GM19035 (cell line): ENCODE results near the gene DUSP18.
"Not testable (repeated sequence)": the region's sequence is repeated elsewhere in the genome, so short reads cannot be mapped to it uniquely, and the experiment has no call there.

Experiments used
- ATAC-seq: cut with Tn5 transposase; IDR thresholded peaks from one replicate; pipeline ENCODE4 v1.9.1; 2021; ENCODE audit not compliant: unreplicated experiment

Gene DUSP18

GRCh38 chr22:30667494-30668385 lies at the start of gene DUSP18:
TSS of gene DUSP18 (minus strand) at chr22:30667875. CDS start at chr22:30664003, 3,872 bp downstream.
- ATAC-seq = peak; percentile 88

GRCh38 chr22:30714062-30714461 lies 46.4 kb upstream of the DUSP18 start:
- no peak for ATAC-seq

- ATAC-seq = no peak
Observed at GRCh38 chr22:30712094-30712493, 44.4 kb upstream of the DUSP18 start.

- ATAC-seq = not testable (repeated sequence)
Observed at GRCh38 chr22:30709980-30710379, 42.3 kb upstream of the DUSP18 start.

- peak; percentile 67 for ATAC-seq
Observed at GRCh38 chr22:30705710-30706651, 38.3 kb upstream of the DUSP18 start.

GRCh38 chr22:30704978-30705377 lies 37.3 kb upstream of the DUSP18 start:
- ATAC-seq = no peak

GRCh38 chr22:30702856-30703255 lies 35.2 kb upstream of the DUSP18 start:
- no peak for ATAC-seq

- no peak for ATAC-seq
Observed at GRCh38 chr22:30701872-30702271, 34.2 kb upstream of the DUSP18 start.

GRCh38 chr22:30697975-30698374 lies 30.3 kb upstream of the DUSP18 start:
- ATAC-seq = no peak

- no peak for ATAC-seq
Observed at GRCh38 chr22:30695871-30696655, 28.4 kb upstream of the DUSP18 start.

GRCh38 chr22:30695351-30695851 lies 27.7 kb upstream of the DUSP18 start:
- no peak for ATAC-seq

GRCh38 chr22:30694640-30695350 lies 27.1 kb upstream of the DUSP18 start, which contains the start of gene OSBP2:
TSS of gene OSBP2 (plus strand) at chr22:30694874. CDS start at chr22:30694910, 36 bp downstream.
- peak; percentile 61 for ATAC-seq

- peak; percentile 58 for ATAC-seq
Observed at GRCh38 chr22:30694171-30694639, 26.5 kb upstream of the DUSP18 start.

- no peak for ATAC-seq
Observed at GRCh38 chr22:30691204-30691603, 23.5 kb upstream of the DUSP18 start.

GRCh38 chr22:30689622-30690021 lies 21.9 kb upstream of the DUSP18 start:
- no peak for ATAC-seq

- ATAC-seq = no peak
Observed at GRCh38 chr22:30687358-30687757, 19.7 kb upstream of the DUSP18 start.

GRCh38 chr22:30685178-30685577 lies 17.5 kb upstream of the DUSP18 start:
- no peak for ATAC-seq

GRCh38 chr22:30681831-30682230 lies 14.2 kb upstream of the DUSP18 start:
- ATAC-seq = no peak

GRCh38 chr22:30680991-30681770 lies 13.5 kb upstream of the DUSP18 start:
- ATAC-seq = no peak
